ENCODE measurements around the gene NRG4. TPM values are rescaled to one million over a fixed set of nuclear protein-coding genes. Genes with fewer than 3 reads are reported as not detected.
"Not testable (repeated sequence)": the region's sequence is repeated elsewhere in the genome, so short reads cannot be mapped to it uniquely, and the experiment has no call there.

NRG4 gene
- polyA plus RNA-seq, 3 donors = 5.9 to 9.4 (median 7.1) TPM

GRCh38 chr15:76006136-76006778 is 6.0 kb downstream of the NRG4 start:
- DNase-seq (ENCODE audit: extremely low read depth in 1 of 11, low read depth in 9 of 11, low spot score in 4 of 11) = no peak

- no peak for DNase-seq (ENCODE audit: extremely low read depth in 1 of 11, low read depth in 9 of 11, low spot score in 4 of 11)
These were observed 8.9 kb downstream of the NRG4 start for GRCh38 chr15:76003364-76003763.

GRCh38 chr15:75995611-75996010 is 16.6 kb downstream of the NRG4 start:
- no peak for DNase-seq (ENCODE audit: extremely low read depth in 1 of 11, low read depth in 9 of 11, low spot score in 4 of 11)

- DNase-seq (ENCODE audit: extremely low read depth in 1 of 11, low read depth in 9 of 11, low spot score in 4 of 11) = no peak
These were observed 18.0 kb downstream of the NRG4 start for GRCh38 chr15:75994220-75994619.

GRCh38 chr15:75992897-75993296 is 19.3 kb downstream of the NRG4 start:
- no peak for DNase-seq (ENCODE audit: extremely low read depth in 1 of 11, low read depth in 9 of 11, low spot score in 4 of 11)

- no peak for DNase-seq (ENCODE audit: extremely low read depth in 1 of 11, low read depth in 9 of 11, low spot score in 4 of 11)
These were observed 22.3 kb downstream of the NRG4 start for GRCh38 chr15:75989875-75990274.

- no peak for DNase-seq (ENCODE audit: extremely low read depth in 1 of 11, low read depth in 9 of 11, low spot score in 4 of 11)
These were observed 23.2 kb downstream of the NRG4 start for GRCh38 chr15:75989045-75989444.

- DNase-seq (ENCODE audit: extremely low read depth in 1 of 11, low read depth in 9 of 11, low spot score in 4 of 11) = no peak
These were observed 26.3 kb downstream of the NRG4 start for GRCh38 chr15:75985971-75986370.

- DNase-seq (ENCODE audit: extremely low read depth in 1 of 11, low read depth in 9 of 11, low spot score in 4 of 11) = not testable (repeated sequence)
These were observed 27.5 kb downstream of the NRG4 start for GRCh38 chr15:75984706-75985105.

- no peak for DNase-seq (ENCODE audit: extremely low read depth in 1 of 11, low read depth in 9 of 11, low spot score in 4 of 11)
These were observed 29.8 kb downstream of the NRG4 start for GRCh38 chr15:75982468-75982867.

GRCh38 chr15:75981149-75981815 is 30.9 kb downstream of the NRG4 start:
- no peak for DNase-seq (ENCODE audit: extremely low read depth in 1 of 11, low read depth in 9 of 11, low spot score in 4 of 11)

GRCh38 chr15:75976766-75977165 is 35.5 kb downstream of the NRG4 start:
- DNase-seq (ENCODE audit: extremely low read depth in 1 of 11, low read depth in 9 of 11, low spot score in 4 of 11) = not testable (repeated sequence)

GRCh38 chr15:75966073-75966472 is 46.2 kb downstream of the NRG4 start:
- DNase-seq (ENCODE audit: extremely low read depth in 1 of 11, low read depth in 9 of 11, low spot score in 4 of 11) = no peak

- no peak for DNase-seq (ENCODE audit: extremely low read depth in 1 of 11, low read depth in 9 of 11, low spot score in 4 of 11)
These were observed 50.9 kb downstream of the NRG4 start for GRCh38 chr15:75961331-75961730.

GRCh38 chr15:75955720-75956119 is 56.5 kb downstream of the NRG4 start:
- no peak for DNase-seq (ENCODE audit: extremely low read depth in 1 of 11, low read depth in 9 of 11, low spot score in 4 of 11)

GRCh38 chr15:75952525-75952924 is 59.7 kb downstream of the NRG4 start:
- DNase-seq (ENCODE audit: extremely low read depth in 1 of 11, low read depth in 9 of 11, low spot score in 4 of 11) = no peak

- DNase-seq (ENCODE audit: extremely low read depth in 1 of 11, low read depth in 9 of 11, low spot score in 4 of 11) = no peak
These were observed 63.4 kb downstream of the NRG4 start for GRCh38 chr15:75948761-75949296.

GRCh38 chr15:75947092-75947491 is 65.1 kb downstream of the NRG4 start:
- no peak for DNase-seq (ENCODE audit: extremely low read depth in 1 of 11, low read depth in 9 of 11, low spot score in 4 of 11)

- DNase-seq (ENCODE audit: extremely low read depth in 1 of 11, low read depth in 9 of 11, low spot score in 4 of 11) = no peak
These were observed 66.3 kb downstream of the NRG4 start for GRCh38 chr15:75945953-75946352.

- DNase-seq (ENCODE audit: extremely low read depth in 1 of 11, low read depth in 9 of 11, low spot score in 4 of 11) = no peak
These were observed 68.5 kb downstream of the NRG4 start for GRCh38 chr15:75943713-75944215.

All from renal cortex interstitium (tissue), 11 donors.